Heart left ventricle (tissue), 13 donors: ENCODE measurements around the gene EIF4ENIF1.

Experiments
- POLR2A ChIP-seq, 2 donors: fragments of 450-650 bp; IDR thresholded peaks; one replicate each; pipeline ENCODE4 v1.6.1; 2017; ENCODE audit warnings: antibody characterized with exemption in 2 of 2, mild to moderate bottlenecking in 2 of 2, moderate library complexity in 2 of 2
- TF ChIP-seq, protein P1 (sequence below), 12 donors: fragments of 200-600 bp; sonication (generic) in 4 of 12; IDR thresholded peaks; one replicate each; pipeline versions ENCODE4 v1.5.0 to v1.8.0; 2018 to 2022; ENCODE audit warnings: antibody characterized with exemption in 12 of 12, mild to moderate bottlenecking in 5 of 12
- donor health status: ischemic (EF 13 %, LVEDD 7.1; RV severe dilation, severe dysfunction).
- donor health status: DM: no; HTN: yes; CAD: no.
- donor health status: DM: no; HTN: no; CAD: no.
- donor health status: ischemic (EF 25% LVEDD 6.9; RV normal size, moderate dysfunction).
- donor health status: ischemic (EF 25% LVEDD 5.7; RV mildly dilated, moderate dysfunction).
- donor health status: ischemic (EF 35%, LVEDD 5.7; RV mildly dilated, moderate dysfunction).
- donor health status: nonischemic (EF 11% LVEDD 7.7; RV severe dilation, severe dysfunction).
- donor health status: DM: yes; HTN: yes; CAD: no.
- donor health status: PGD.
- donor health status: ischemic (EF 29% LVEDD 5.4; RV normal size, mild dysfunction).
- donor health status: nonischemic (EF 23%, LVEDD 6.1; RV moderate dilation, normal function).

DNA sequence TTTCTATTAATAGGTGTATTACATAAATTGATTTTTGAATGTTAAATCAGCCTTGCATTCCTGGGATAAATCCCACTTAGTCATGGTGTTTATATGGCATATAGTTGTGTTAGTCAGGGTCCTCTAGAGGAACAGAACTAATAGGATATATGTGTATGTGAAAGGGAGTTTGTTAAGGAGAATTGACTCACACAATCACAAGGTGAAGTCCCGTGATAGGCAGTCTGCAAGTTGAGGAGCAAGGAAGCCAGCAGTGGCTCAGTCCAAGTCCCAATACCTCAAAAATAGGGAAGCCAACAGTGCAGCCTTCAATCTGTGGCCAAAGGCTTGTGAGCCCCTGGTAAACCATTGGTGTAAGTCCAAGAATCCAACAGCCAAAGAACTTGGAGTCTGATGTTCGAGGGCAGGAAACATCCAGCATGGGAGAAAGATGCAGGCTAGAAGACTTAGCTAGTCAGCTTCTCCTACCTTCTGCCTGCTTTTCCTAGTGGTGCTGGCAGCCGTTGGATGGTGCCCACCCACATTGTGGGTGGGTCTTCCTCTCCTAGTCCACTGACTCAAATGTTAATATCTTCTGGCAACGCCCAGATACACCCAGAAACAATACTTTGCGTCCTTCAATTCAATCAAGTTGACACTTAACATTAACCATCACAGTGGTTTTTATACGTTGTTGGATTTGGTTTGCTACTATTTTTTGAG is 19.6 kb upstream of the EIF4ENIF1 start:
- TF ChIP-seq POLR2A (IDR thresholded peaks at IDR 0.05): no peak
- TF ChIP-seq, protein P1, sequence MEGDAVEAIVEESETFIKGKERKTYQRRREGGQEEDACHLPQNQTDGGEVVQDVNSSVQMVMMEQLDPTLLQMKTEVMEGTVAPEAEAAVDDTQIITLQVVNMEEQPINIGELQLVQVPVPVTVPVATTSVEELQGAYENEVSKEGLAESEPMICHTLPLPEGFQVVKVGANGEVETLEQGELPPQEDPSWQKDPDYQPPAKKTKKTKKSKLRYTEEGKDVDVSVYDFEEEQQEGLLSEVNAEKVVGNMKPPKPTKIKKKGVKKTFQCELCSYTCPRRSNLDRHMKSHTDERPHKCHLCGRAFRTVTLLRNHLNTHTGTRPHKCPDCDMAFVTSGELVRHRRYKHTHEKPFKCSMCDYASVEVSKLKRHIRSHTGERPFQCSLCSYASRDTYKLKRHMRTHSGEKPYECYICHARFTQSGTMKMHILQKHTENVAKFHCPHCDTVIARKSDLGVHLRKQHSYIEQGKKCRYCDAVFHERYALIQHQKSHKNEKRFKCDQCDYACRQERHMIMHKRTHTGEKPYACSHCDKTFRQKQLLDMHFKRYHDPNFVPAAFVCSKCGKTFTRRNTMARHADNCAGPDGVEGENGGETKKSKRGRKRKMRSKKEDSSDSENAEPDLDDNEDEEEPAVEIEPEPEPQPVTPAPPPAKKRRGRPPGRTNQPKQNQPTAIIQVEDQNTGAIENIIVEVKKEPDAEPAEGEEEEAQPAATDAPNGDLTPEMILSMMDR (IDR thresholded peaks at IDR 0.05): no peak
